GM12878 (cell line): ENCODE data around the gene RNASE12.

Experiments
- ATF3 ChIP-seq: IDR thresholded peaks from 2 replicates; pipeline ENCODE4 v1.6.1; 2011; ENCODE audit warnings: low read depth, mild to moderate bottlenecking, low read length, moderate library complexity, borderline replicate concordance; ENCODE audit errors: extremely low read depth
- BMI1 ChIP-seq: fragments of 450-650 bp; IDR thresholded peaks from 2 replicates; pipeline ENCODE4 v1.6.1; 2016; ENCODE audit warnings: mild to moderate bottlenecking, moderate library complexity, borderline replicate concordance
- EP300 ChIP-seq, 2 experiments: fragments of 150-350 bp in 1 of 2; IDR thresholded peaks; 2 replicates each; pipeline ENCODE4 v1.6.1; 2011 to 2012; ENCODE audit warnings: low read depth in 2 of 2, low read length in 2 of 2, borderline replicate concordance in 1 of 2, improper control_type of control experiment in 1 of 2, inconsistent platforms in 1 of 2; ENCODE audit not compliant: control insufficient read depth in 1 of 2
- HDAC2 ChIP-seq: fragments of 200-600 bp; sonication (generic); IDR thresholded peaks from 2 replicates; pipeline ENCODE4 v1.6.1; 2017
- MYC ChIP-seq: IDR thresholded peaks from 2 replicates; pipeline ENCODE4 v1.6.1; 2011; ENCODE audit warnings: mild to moderate bottlenecking, low read length, moderate library complexity, inconsistent platforms; ENCODE audit not compliant: insufficient read depth, insufficient replicate concordance, insufficient read length, severe bottlenecking
- RCOR1 ChIP-seq: conservative IDR thresholded peaks from 2 replicates; pipeline ENCODE4 v1.6.1; 2012; ENCODE audit warnings: low read depth, low read length, improper control_type of control experiment
- ZZZ3 ChIP-seq: IDR thresholded peaks from 2 replicates; pipeline ENCODE4 v1.6.1; 2011; ENCODE audit warnings: low read depth; ENCODE audit not compliant: control insufficient read depth, insufficient read length

GRCh38 chr14:20578784-20579502 lies 12.2 kb downstream of the RNASE12 start:
- TF ChIP-seq ATF3 (no peak), HDAC2 (no peak), MYC (no peak), EP300 (IDR thresholded peaks at IDR 0.05; ENCODE audit: borderline replicate concordance in 1 of 2, control insufficient read depth in 1 of 2, low read depth in 2 of 2, low read length in 2 of 2) (no peak), ZZZ3 (no peak), RCOR1 (no peak), BMI1 (no peak)
